Ascending aorta (tissue), 2 donors: Measurements from ENCODE around the gene NTRK3. TPM values are rescaled to one million over a fixed set of nuclear protein-coding genes. Genes with fewer than 3 reads are reported as not detected.

Source experiments
- DNase-seq, 2 donors: peaks; one replicate each; pipeline ENCODE4 v3.0.0-alpha.2; 2019; ENCODE audit warnings: low spot score in 2 of 2
- H3K27ac ChIP-seq, 2 donors: fragments of 200-600 bp; sonication (generic); one replicate each; pipeline ENCODE4 v1.5.1; 2016 to 2017; ENCODE audit warnings: mild to moderate bottlenecking in 1 of 2
- H3K27me3 ChIP-seq: fragments of 200-600 bp; sonication (generic); one replicate; pipeline ENCODE4 v1.5.1; 2017
- H3K36me3 ChIP-seq, 2 donors: fragments of 200-600 bp; sonication (generic); one replicate each; pipeline ENCODE4 v1.5.1; 2016
- H3K4me1 ChIP-seq, 2 donors: fragments of 200-600 bp; sonication (generic); one replicate each; pipeline ENCODE4 v1.5.1; 2016 to 2017; ENCODE audit warnings: mild to moderate bottlenecking in 1 of 2
- H3K4me3 ChIP-seq, 2 donors: fragments of 200-600 bp; sonication (generic); one replicate each; pipeline ENCODE4 v1.5.1; 2016 to 2017; ENCODE audit warnings: mild to moderate bottlenecking in 1 of 2
- H3K9me3 ChIP-seq, 2 donors: fragments of 200-600 bp; sonication (generic); one replicate each; pipeline ENCODE4 v1.5.1; 2016
- intact Hi-C: fragments of 100-400 bp; cut with DNase I; formaldehyde crosslinking; loops from one replicate; pipeline ENCODE4 v1.15.1; 2023
- total RNA-seq: library from RNA; depleted of rRNA; stranded (reverse); fragments of >200 nt; gene quantifications from one replicate; pipeline ENCODE4 v1.1.0, GENCODE V29; 2016
- TF ChIP-seq, protein P1 (sequence below), 3 experiments: fragments of 200-600 bp in 2 of 3; fragments of 450-650 bp in 1 of 3; sonication (generic) in 2 of 3; IDR thresholded peaks; one replicate each; pipeline ENCODE4 v1.5.1; 2016 to 2019; ENCODE audit warnings: antibody characterized with exemption in 3 of 3, mild to moderate bottlenecking in 1 of 3, moderate library complexity in 1 of 3

The NTRK3 gene
- total RNA-seq, 1 donor from 2014 or later: 52.7 TPM

DNA sequence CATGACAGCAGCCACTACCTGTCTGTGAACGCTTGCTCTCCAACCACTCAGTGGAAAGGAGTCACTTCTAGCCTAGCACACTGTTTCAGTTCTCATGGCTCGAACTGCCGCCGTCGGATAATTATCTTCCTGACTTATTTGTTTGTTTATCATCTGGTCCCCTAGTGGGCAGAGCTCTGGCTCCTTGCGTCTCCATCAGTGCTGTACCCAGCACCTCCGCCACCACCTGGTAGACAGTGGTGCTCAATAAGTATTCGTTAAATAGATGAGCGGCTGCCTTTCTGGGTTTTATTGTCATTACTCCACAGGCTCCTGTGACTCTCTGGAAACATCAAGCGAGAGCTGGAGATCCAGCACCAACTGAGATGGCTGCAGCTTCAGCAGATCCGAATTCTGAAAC, 297.5 kb downstream of the NTRK3 start:
- Histone ChIP-seq H3K9me3 (no peaks in the 10 kb centered on the region), H3K4me3 (no peak overlapping the region), H3K27ac (no peak overlapping the region), H3K4me1 (peaks cover 0 to 12% of the 10 kb centered on the region in 2 donors), H3K27me3 (no peaks in the 10 kb centered on the region), H3K36me3 (no peaks in the 10 kb centered on the region)
- TF ChIP-seq, protein P1, sequence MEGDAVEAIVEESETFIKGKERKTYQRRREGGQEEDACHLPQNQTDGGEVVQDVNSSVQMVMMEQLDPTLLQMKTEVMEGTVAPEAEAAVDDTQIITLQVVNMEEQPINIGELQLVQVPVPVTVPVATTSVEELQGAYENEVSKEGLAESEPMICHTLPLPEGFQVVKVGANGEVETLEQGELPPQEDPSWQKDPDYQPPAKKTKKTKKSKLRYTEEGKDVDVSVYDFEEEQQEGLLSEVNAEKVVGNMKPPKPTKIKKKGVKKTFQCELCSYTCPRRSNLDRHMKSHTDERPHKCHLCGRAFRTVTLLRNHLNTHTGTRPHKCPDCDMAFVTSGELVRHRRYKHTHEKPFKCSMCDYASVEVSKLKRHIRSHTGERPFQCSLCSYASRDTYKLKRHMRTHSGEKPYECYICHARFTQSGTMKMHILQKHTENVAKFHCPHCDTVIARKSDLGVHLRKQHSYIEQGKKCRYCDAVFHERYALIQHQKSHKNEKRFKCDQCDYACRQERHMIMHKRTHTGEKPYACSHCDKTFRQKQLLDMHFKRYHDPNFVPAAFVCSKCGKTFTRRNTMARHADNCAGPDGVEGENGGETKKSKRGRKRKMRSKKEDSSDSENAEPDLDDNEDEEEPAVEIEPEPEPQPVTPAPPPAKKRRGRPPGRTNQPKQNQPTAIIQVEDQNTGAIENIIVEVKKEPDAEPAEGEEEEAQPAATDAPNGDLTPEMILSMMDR (IDR thresholded peaks at IDR 0.05): no peak
- intact Hi-C loops: loop anchor here (10.0 kb wide), 1 partner anchor 56 kb away; no protein-coding TSS in a partner anchor
- no peak for DNase-seq

DNA sequence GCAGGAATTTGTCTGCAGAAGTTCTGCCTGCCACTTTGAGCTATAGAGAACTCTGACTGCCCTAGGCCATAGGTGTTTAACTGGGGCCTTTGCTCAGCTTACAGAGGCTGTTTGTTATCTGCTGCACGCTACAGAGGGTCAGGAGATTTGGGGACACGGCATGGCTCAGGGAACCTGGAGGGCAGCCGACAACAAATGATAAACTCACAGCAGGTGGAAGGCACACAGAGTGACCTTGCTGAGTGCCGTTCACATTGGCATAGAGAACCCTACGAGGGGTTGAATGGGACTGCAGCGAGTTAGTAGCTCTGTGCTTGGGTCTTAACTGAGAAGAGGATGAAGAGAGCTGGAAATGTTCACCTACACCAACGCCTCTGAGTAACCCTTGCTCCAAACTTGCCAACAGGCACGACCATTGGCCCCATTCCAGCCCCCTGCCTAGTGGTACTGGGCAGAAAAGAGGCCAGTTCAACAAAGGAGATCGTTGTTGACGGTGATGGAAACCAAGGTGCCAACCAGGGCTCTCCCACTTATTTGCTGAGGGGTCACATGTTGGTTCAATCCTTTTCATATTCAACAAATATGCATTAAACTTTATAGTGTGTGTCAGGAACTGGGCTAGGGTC, 301.1 kb downstream of the NTRK3 start:
- TF ChIP-seq, protein P1 (IDR thresholded peaks at IDR 0.05): no peak
- H3K9me3 ChIP-seq: no peaks in the 10 kb centered on the region
- no peaks in the 10 kb centered on the region for H3K36me3 ChIP-seq
- peak overlapping the region in 1 of 2 donors; percentile 6 for H3K27ac ChIP-seq
- no peaks in the 10 kb centered on the region for H3K27me3 ChIP-seq
- no peak for DNase-seq
- H3K4me1 ChIP-seq: peaks cover 0 to 6% of the 10 kb centered on the region in 2 donors
- intact Hi-C loops: loop anchor here (10.0 kb wide), 1 partner anchor 59 kb away; no protein-coding TSS in a partner anchor
- H3K4me3 ChIP-seq: no peak overlapping the region

DNA sequence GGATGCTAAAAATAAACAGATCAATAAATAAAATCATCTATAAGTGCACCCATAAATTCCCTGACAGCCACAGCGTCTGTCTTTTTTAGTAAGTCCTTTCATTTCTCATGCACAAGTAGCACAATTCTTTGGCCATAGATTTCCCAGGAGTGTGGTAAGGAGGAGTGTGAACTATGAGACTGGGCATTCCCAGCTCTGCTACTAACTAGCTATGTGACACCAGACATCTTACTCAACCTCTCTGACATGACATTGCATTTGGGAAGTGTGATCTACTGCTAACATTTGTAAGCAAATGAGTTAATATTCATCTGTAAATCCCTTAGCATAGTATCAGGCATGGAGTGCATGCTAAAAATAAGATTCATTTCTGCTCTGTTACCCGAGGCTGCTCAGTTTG, 301.7 kb downstream of the NTRK3 start:
- H3K36me3 ChIP-seq: no peaks in the 10 kb centered on the region
- TF ChIP-seq, protein P1 (IDR thresholded peaks at IDR 0.05): no peak
- intact Hi-C loops: loop anchor here (10.0 kb wide), 1 partner anchor 60 kb away; no protein-coding TSS in a partner anchor
- no peaks in the 10 kb centered on the region for H3K27me3 ChIP-seq
- H3K27ac ChIP-seq: peak overlapping the region in 1 of 2 donors; percentile 6
- H3K4me1 ChIP-seq: peaks cover 0 to 5% of the 10 kb centered on the region in 2 donors
- no peak overlapping the region for H3K4me3 ChIP-seq
- no peaks in the 10 kb centered on the region for H3K9me3 ChIP-seq
- DNase-seq: peak in 1 of 2 donors; percentile 69

DNA sequence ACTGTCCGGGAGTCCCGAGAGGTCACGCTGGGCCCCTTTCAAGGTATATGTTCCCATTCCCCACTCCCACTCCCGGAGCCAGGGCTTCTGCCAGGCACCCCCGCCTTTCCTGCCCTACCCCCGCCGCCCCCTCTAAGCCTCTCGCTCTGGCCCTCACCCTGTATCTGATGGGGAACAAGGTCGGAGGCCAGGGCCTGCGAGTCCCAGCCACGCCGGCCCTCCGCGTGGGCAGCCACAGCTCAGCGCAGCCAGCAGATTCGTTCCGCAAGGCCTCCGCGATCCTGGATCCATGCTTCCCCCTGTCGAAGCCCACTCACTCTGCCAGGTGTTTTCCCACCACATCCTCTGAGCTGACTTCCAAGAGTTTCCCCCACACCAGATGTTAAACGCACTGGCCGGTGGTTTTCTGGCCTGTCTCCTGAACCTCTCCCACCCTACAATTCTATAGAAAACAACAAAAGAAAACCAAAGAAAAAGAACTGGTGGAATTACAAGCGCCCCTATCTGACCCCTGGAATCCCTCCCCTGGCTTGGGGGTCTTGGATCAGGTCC, 303.7 kb downstream of the NTRK3 start:
- no peaks in the 10 kb centered on the region for H3K36me3 ChIP-seq
- DNase-seq: no peak
- intact Hi-C loops: loop anchor here (10.0 kb wide), 1 partner anchor 62 kb away; no protein-coding TSS in a partner anchor
- no peaks in the 10 kb centered on the region for H3K27me3 ChIP-seq
- no peak overlapping the region for H3K4me3 ChIP-seq
- TF ChIP-seq, protein P1 (IDR thresholded peaks at IDR 0.05): no peak
- no peak overlapping the region for H3K27ac ChIP-seq
- no peaks in the 10 kb centered on the region for H3K9me3 ChIP-seq
- no peaks in the 10 kb centered on the region for H3K4me1 ChIP-seq

DNA sequence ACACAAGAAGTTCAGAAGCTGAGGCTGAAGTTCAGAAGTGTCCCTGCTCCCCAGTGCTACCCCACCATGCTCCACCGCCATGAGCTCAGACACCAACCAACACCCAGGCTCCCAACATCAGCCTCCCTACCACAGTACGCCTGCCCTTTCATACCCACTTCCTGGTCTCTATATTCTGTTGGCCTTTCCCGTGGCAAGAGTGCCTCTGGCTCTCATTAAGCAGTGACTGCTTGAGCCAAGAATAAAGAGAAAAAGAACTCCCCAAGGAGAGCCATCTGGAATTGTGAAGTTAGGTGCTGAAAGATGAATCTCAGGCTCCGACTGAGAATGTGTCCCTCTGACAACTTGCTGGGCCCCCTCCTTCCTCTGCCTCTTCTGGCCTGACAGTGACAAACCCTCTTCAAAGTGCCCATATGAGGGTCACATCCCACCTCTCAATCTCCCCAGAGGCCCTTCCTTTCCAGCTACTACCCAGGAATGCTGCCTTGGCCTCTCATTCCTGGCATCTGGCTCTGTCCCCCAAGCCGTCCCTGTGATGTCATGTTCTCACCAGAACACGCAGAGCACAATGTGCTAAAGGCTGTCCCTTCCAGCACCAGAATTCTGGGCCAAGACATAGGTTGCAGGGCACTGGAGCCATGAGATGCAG, 306.8 kb downstream of the NTRK3 start:
- TF ChIP-seq, protein P1 (IDR thresholded peaks at IDR 0.05): no peak
- peak in 1 of 2 donors; percentile 67 for DNase-seq
- H3K27ac ChIP-seq: peak overlapping the region in 1 of 2 donors; percentile 59

More for the DNA sequence above, 306.8 kb downstream of the NTRK3 start:
- Histone ChIP-seq H3K27me3 (no peaks in the 10 kb centered on the region), H3K4me1 (no peaks in the 10 kb centered on the region), H3K4me3 (no peak overlapping the region), H3K9me3 (no peaks in the 10 kb centered on the region), H3K36me3 (no peaks in the 10 kb centered on the region)
- intact Hi-C loops: loop anchor here (10.0 kb wide), 1 partner anchor 65 kb away; no protein-coding TSS in a partner anchor
